Ishikawa (cell line): ENCODE measurements around the gene CRNKL1.

Experiments
- CEBPB ChIP-seq: IDR thresholded peaks from 2 replicates; pipeline ENCODE4 v1.6.1; 2012
- CREB1 ChIP-seq: IDR thresholded peaks from 2 replicates; pipeline ENCODE4 v1.6.1; 2012; ENCODE audit warnings: low read depth
- EGR1 ChIP-seq: IDR thresholded peaks from 2 replicates; pipeline ENCODE4 v1.6.1; 2012
- EP300 ChIP-seq: IDR thresholded peaks from 2 replicates; pipeline ENCODE4 v1.6.1; 2012; ENCODE audit warnings: borderline replicate concordance
- FOXM1 ChIP-seq: IDR thresholded peaks from 2 replicates; pipeline ENCODE4 v1.6.1; 2012; ENCODE audit warnings: low read depth, borderline replicate concordance
- NFIC ChIP-seq: IDR thresholded peaks from 2 replicates; pipeline ENCODE4 v1.6.1; 2012
- RAD21 ChIP-seq: IDR thresholded peaks from 2 replicates; pipeline ENCODE4 v1.6.1; 2012; ENCODE audit warnings: low read depth
- TAF1 ChIP-seq: IDR thresholded peaks from 2 replicates; pipeline ENCODE4 v1.6.1; 2012; ENCODE audit warnings: low read depth, mild to moderate bottlenecking
- TCF12 ChIP-seq: IDR thresholded peaks from 2 replicates; pipeline ENCODE4 v1.6.1; 2012; ENCODE audit warnings: low read depth
- TEAD4 ChIP-seq: IDR thresholded peaks from 2 replicates; pipeline ENCODE4 v1.6.1; 2012
- YY1 ChIP-seq: IDR thresholded peaks from 2 replicates; pipeline ENCODE4 v1.6.1; 2012; ENCODE audit warnings: low read depth
- ZBTB7A ChIP-seq: IDR thresholded peaks from 2 replicates; pipeline ENCODE4 v1.6.1; 2012; ENCODE audit warnings: low read depth
- TF ChIP-seq, protein P1 (sequence below): IDR thresholded peaks from 2 replicates; pipeline ENCODE4 v1.6.1; 2012; ENCODE audit warnings: low read depth, mild to moderate bottlenecking
- TF ChIP-seq, protein P2 (sequence below): IDR thresholded peaks from 2 replicates; pipeline ENCODE4 v1.6.1; 2012
- TF ChIP-seq, protein P3 (sequence below): IDR thresholded peaks from 2 replicates; pipeline ENCODE4 v1.6.1; 2012

The CRNKL1 gene

DNA sequence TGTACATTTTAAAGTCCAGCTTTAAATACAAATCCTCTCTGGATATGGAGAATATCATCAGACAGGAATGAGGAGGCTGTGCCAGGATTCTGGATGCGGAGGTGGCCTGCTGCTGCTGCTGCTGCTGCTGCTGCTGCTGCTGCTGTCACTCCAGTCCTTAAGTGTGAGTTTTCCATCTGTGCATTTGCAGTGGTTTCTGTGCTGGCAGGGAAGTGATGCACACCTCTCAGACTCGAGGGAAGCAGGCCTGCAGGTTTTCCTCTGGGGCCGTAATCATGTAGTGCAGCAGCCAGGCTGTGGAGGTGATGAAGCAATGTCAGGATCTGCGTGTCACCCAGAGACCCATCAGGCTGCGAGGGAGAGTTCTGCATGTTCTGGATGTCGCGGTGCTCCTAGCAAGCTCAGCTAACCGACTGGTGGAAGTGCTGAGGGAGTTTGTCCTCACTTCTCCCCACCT lies 32.1 kb upstream of the CRNKL1 start:
- TF ChIP-seq CREB1: no peak
- TF ChIP-seq ZBTB7A: no peak
- TF ChIP-seq, protein P1, sequence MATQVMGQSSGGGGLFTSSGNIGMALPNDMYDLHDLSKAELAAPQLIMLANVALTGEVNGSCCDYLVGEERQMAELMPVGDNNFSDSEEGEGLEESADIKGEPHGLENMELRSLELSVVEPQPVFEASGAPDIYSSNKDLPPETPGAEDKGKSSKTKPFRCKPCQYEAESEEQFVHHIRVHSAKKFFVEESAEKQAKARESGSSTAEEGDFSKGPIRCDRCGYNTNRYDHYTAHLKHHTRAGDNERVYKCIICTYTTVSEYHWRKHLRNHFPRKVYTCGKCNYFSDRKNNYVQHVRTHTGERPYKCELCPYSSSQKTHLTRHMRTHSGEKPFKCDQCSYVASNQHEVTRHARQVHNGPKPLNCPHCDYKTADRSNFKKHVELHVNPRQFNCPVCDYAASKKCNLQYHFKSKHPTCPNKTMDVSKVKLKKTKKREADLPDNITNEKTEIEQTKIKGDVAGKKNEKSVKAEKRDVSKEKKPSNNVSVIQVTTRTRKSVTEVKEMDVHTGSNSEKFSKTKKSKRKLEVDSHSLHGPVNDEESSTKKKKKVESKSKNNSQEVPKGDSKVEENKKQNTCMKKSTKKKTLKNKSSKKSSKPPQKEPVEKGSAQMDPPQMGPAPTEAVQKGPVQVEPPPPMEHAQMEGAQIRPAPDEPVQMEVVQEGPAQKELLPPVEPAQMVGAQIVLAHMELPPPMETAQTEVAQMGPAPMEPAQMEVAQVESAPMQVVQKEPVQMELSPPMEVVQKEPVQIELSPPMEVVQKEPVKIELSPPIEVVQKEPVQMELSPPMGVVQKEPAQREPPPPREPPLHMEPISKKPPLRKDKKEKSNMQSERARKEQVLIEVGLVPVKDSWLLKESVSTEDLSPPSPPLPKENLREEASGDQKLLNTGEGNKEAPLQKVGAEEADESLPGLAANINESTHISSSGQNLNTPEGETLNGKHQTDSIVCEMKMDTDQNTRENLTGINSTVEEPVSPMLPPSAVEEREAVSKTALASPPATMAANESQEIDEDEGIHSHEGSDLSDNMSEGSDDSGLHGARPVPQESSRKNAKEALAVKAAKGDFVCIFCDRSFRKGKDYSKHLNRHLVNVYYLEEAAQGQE: no peak
- TF ChIP-seq, protein P2, sequence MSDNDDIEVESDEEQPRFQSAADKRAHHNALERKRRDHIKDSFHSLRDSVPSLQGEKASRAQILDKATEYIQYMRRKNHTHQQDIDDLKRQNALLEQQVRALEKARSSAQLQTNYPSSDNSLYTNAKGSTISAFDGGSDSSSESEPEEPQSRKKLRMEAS: no peak
- TF ChIP-seq EP300: no peak
- TF ChIP-seq TAF1: no peak
- TF ChIP-seq TEAD4: no peak
- no peak for TF ChIP-seq FOXM1
- no peak for TF ChIP-seq TCF12
- TF ChIP-seq CEBPB: no peak
- no peak for TF ChIP-seq EGR1
- TF ChIP-seq RAD21: no peak
- TF ChIP-seq NFIC: no peak

DNA sequence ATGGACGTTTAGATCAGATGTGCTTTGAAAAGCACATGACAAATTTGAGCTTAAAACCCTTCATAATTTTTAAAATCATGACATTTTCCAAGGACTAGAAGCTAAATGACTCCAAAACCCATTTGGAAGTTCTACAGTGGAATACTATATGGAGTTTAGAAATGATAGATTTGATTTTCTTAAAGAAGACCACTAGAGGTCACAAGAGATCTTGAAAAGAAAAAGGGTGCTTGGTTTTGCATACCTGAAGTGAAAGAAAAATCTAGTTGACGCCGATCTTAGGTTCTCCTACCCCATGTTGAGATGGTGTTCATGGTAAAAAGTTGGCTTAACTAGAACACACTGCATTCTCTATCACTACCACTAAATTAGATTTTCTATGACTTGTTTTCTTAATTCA lies 31.5 kb upstream of the CRNKL1 start:
- TF ChIP-seq NFIC: no peak
- peak; percentile 62 for TF ChIP-seq RAD21

DNA sequence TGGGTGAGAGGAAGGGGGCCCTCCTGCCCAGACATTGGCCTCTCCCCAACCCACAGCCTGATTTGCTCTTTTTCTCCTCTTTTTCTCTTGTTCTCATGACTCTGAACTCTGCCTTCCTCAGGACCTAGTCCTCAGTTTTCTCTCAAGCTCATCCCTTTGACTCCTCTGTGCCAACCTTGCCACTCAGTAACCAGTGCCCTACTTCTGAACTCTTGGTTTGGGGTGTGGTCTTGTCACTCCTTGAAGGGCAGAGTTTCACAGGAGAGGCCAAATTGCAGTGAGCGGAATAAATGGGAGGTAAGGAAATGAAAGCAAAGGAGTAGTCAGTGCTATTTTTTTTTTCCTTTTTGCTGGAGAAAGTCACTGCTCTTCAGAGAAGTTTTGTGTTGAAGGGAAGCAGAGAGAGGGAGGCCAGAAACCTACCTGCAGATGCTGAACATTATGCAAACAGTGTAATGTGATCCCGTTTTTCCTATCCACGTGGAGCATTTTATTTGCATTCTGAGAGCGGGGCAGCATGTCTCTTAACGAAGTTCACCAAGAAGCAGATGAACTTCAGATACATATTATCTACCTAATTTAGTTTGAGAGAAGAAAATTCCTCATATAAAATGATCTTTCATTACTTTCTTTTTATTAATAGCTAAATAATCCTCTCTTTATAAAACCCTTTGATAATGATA lies 27.0 kb upstream of the CRNKL1 start:
- no peak for TF ChIP-seq FOXM1
- TF ChIP-seq CEBPB: no peak
- TF ChIP-seq EP300: no peak
- TF ChIP-seq, protein P1: no peak

DNA sequence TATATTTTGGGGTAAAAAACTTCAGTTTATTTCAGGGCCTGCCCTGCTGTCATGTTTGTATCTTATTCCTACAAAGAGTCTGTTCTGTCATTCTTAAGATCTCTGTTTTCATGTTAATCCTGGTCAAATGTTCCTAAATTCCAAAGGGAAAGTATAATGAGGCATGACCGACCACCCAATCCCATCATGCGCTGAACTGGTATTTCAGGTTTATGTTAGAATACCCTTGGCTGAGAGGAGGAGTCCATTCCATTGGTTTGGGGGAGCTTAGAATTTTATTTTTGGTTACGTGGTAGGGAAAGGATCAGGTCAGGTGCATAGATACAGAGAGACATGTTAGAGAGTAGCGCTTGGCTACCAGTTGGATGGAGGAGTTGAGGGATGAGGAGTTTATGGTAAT lies 25.8 kb upstream of the CRNKL1 start:
- TF ChIP-seq, protein P2: no peak
- no peak for TF ChIP-seq CEBPB

DNA sequence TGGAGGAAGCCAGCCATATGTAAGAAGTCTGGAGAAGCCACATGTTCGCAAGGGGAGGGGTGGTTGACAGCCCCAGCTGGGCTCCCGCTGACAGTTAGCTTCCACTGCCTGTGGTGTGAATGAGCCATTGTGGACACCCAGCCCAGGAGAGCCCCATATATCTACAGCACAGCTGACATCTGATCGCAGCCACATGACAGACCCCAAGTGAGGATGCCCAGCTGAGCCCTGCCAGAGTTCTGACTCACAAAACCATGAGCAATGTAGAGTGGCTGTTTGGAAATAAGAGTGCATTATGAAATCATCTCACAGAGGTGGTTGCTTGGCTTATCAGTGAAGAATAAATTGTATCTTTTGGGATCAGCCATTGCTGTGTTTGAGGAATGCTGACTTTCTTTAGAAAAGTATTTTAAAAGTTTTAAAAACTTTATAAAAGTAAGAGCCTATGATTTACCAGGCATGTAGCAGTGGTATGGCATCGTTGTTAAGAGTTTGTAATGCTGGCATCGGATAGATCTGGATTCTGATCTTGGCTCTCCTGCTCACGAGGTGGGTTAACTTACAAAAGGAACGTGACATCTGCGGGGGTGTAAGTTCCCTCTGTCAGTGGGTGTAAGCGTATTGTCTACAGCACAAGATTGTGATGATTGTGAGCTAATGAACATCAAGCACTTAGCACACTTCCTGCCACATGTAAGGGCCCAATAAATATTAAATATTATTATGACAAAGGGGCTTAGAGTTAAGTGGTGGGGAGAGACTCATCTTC lies 24.2 kb upstream of the CRNKL1 start:
- TF ChIP-seq YY1 (no peak), FOXM1 (no peak), EGR1 (no peak), CEBPB (no peak), TEAD4 (no peak), ZBTB7A (no peak), RAD21 (no peak), EP300 (no peak), NFIC (no peak), TCF12 (no peak), CREB1 (no peak)
- TF ChIP-seq, protein P1: no peak
- TF ChIP-seq, protein P3, sequence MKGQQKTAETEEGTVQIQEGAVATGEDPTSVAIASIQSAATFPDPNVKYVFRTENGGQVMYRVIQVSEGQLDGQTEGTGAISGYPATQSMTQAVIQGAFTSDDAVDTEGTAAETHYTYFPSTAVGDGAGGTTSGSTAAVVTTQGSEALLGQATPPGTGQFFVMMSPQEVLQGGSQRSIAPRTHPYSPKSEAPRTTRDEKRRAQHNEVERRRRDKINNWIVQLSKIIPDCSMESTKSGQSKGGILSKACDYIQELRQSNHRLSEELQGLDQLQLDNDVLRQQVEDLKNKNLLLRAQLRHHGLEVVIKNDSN: no peak
- TF ChIP-seq, protein P2: no peak
